DND-41 (cell line): ENCODE data around the gene ACSL4.

ENCODE experiments used
- ATAC-seq: fragments of 200-7000 bp; cut with Tn5 transposase; 3 replicates; pipeline ENCODE4 v1.9.1; 2021; ENCODE audit warnings: low read depth; ENCODE audit not compliant: insufficient read depth
- DNase-seq: peaks from one replicate; pipeline ENCODE4 v3.0.0-alpha.2; 2020
- H2AFZ ChIP-seq: 2 replicates; pipeline ENCODE4 v1.6.0; 2012; ENCODE audit warnings: low read depth, low read length
- H3K27ac ChIP-seq: 2 replicates; pipeline ENCODE4 v1.5.1; 2012; ENCODE audit warnings: low read length, inconsistent platforms
- H3K27me3 ChIP-seq: fragments of 200-600 bp; sonication (generic); 2 replicates; pipeline ENCODE4 v1.6.0; 2012; ENCODE audit warnings: low read length, mild to moderate bottlenecking, inconsistent platforms; ENCODE audit not compliant: insufficient read depth, poor library complexity
- H3K36me3 ChIP-seq: 2 replicates; pipeline ENCODE4 v1.5.1; 2012; ENCODE audit warnings: low read length, inconsistent platforms; ENCODE audit not compliant: insufficient read depth
- H3K4me1 ChIP-seq: 2 replicates; pipeline ENCODE4 v1.5.1; 2012; ENCODE audit warnings: mild to moderate bottlenecking, low read length; ENCODE audit not compliant: insufficient read depth
- H3K4me2 ChIP-seq: 2 replicates; pipeline ENCODE4 v1.6.0; 2012; ENCODE audit warnings: mild to moderate bottlenecking, moderate library complexity, low read length, inconsistent platforms; ENCODE audit not compliant: insufficient read depth
- H3K4me3 ChIP-seq, 2 experiments: fragments of 200-600 bp in 1 of 2; shearing (Covaris generic) in 1 of 2; 2 replicates each; pipeline ENCODE4 v1.5.1; 2012 to 2016; ENCODE audit warnings: inconsistent platforms in 2 of 2, low read length in 2 of 2, mild to moderate bottlenecking in 2 of 2, low read depth in 1 of 2, moderate library complexity in 1 of 2
- H3K79me2 ChIP-seq: 2 replicates; pipeline ENCODE4 v1.6.0; 2012; ENCODE audit warnings: low read length, inconsistent platforms; ENCODE audit not compliant: insufficient read depth
- H3K9ac ChIP-seq: 2 replicates; pipeline ENCODE4 v1.6.0; 2012; ENCODE audit warnings: low read depth, mild to moderate bottlenecking, inconsistent platforms, low read length, moderate library complexity
- H3K9me3 ChIP-seq: 2 replicates; pipeline ENCODE4 v1.5.1; 2012; ENCODE audit warnings: low read length, moderate library complexity, mild to moderate bottlenecking, inconsistent platforms; ENCODE audit not compliant: insufficient read depth, severe bottlenecking
- H4K20me1 ChIP-seq: 2 replicates; pipeline ENCODE4 v1.6.0; 2012; ENCODE audit warnings: low read length; ENCODE audit not compliant: insufficient read depth
- CTCF ChIP-seq: IDR thresholded peaks from 2 replicates; pipeline ENCODE4 v1.5.1; 2012; ENCODE audit warnings: borderline replicate concordance, low read length, moderate library complexity, mild to moderate bottlenecking; ENCODE audit not compliant: poor library complexity, severe bottlenecking; ENCODE audit errors: extremely low read depth
- EZH2 ChIP-seq: IDR thresholded peaks from 3 replicates; pipeline ENCODE4 v1.6.1; 2012; ENCODE audit warnings: borderline replicate concordance, low read depth, mild to moderate bottlenecking, moderate library complexity, low read length, inconsistent platforms; ENCODE audit not compliant: severe bottlenecking

ACSL4 gene

GRCh38 chrX:109696146-109696740 is 36.8 kb downstream of the ACSL4 start:
- TF ChIP-seq EZH2 (no peak), CTCF (no peak)
- no peaks in the 10 kb centered on the region for H3K27me3 ChIP-seq
- peaks cover 56% of the 10 kb centered on the region for H3K79me2 ChIP-seq
- DNase-seq (no peak), ATAC-seq (no peak)
- H3K27ac ChIP-seq = no peak overlapping the region
- no peak overlapping the region for H3K4me3 ChIP-seq
- no peak overlapping the region for H3K4me2 ChIP-seq
- no peaks in the 10 kb centered on the region for H3K36me3 ChIP-seq
- H4K20me1 ChIP-seq = no peaks in the 10 kb centered on the region
- no peak overlapping the region for H2AFZ ChIP-seq
- no peak overlapping the region for H3K9ac ChIP-seq
- H3K9me3 ChIP-seq = no peaks in the 10 kb centered on the region
- H3K4me1 ChIP-seq = no peaks in the 10 kb centered on the region

- Histone ChIP-seq H3K27ac (no peak overlapping the region), H3K9ac (no peak overlapping the region), H3K79me2 (peaks cover 59% of the 10 kb centered on the region), H3K4me3 (no peak overlapping the region), H4K20me1 (no peaks in the 10 kb centered on the region), H3K36me3 (no peaks in the 10 kb centered on the region), H3K9me3 (no peaks in the 10 kb centered on the region), H3K4me2 (no peak overlapping the region), H3K4me1 (no peaks in the 10 kb centered on the region), H3K27me3 (no peaks in the 10 kb centered on the region), H2AFZ (no peak overlapping the region)
- no peak for TF ChIP-seq CTCF
- TF ChIP-seq EZH2 = no peak
- DNase-seq (no peak), ATAC-seq (no peak)
Observed at GRCh38 chrX:109695637-109696036, 37.4 kb downstream of the ACSL4 start.

- Histone ChIP-seq H4K20me1 (peaks cover 3% of the 10 kb centered on the region; the same call in 1 of the 2 replicates), H3K4me1 (no peaks in the 10 kb centered on the region), H3K9ac (no peak overlapping the region), H3K4me3 (no peak overlapping the region), H2AFZ (no peak overlapping the region), H3K4me2 (no peak overlapping the region), H3K9me3 (no peaks in the 10 kb centered on the region), H3K27ac (no peak overlapping the region), H3K36me3 (0 out of 2 replicates have a peak, but pooled peaks cover 3% of the 10 kb centered on the region), H3K27me3 (no peaks in the 10 kb centered on the region), H3K79me2 (peaks cover 46% of the 10 kb centered on the region)
- DNase-seq (no peak), ATAC-seq (no peak)
- TF ChIP-seq CTCF (no peak), EZH2 (no peak)
Observed at GRCh38 chrX:109691752-109692151, 41.3 kb downstream of the ACSL4 start.
